K562 (cell line): ENCODE results near the gene BEST3. TPM values are rescaled to one million over a fixed set of nuclear protein-coding genes. Genes with fewer than 3 reads are reported as not detected.

ENCODE experiments used
- ARHGAP35 ChIP-seq: fragments of 450-650 bp; IDR thresholded peaks from 2 replicates; pipeline ENCODE4 v1.6.1; 2018; ENCODE audit not compliant: partially characterized antibody
- BHLHE40 ChIP-seq: IDR thresholded peaks from 2 replicates; pipeline ENCODE4 v1.6.1; 2011; ENCODE audit warnings: low read length, improper control_type of control experiment
- CTBP1 ChIP-seq: fragments of 450-650 bp; IDR thresholded peaks from 2 replicates; pipeline ENCODE4 v1.6.1; 2016; ENCODE audit warnings: borderline replicate concordance
- CXXC5 ChIP-seq: fragments of 250-450 bp; sonication (Bioruptor Pico); IDR thresholded peaks from 2 replicates; pipeline ENCODE4 v1.8.0; 2022; ENCODE audit warnings: inconsistent platforms, mild to moderate bottlenecking, moderate library complexity
- ETS1 ChIP-seq: conservative IDR thresholded peaks from 2 replicates; pipeline ENCODE4 v1.6.1; 2011; ENCODE audit warnings: low read depth, mild to moderate bottlenecking, low read length; ENCODE audit not compliant: control insufficient read depth
- MAZ ChIP-seq, 2 experiments: fragments of 450-650 bp in 1 of 2; sonication (generic) in 1 of 2; formaldehyde crosslinking; IDR thresholded peaks in 1 of 2; conservative IDR thresholded peaks in 1 of 2; 2 replicates each; pipeline versions ENCODE4 v1.4.0 to v1.5.0; 2020; ENCODE audit warnings: mild to moderate bottlenecking in 1 of 2, missing genetic modification reagents in 1 of 2
- MYC ChIP-seq, 2 experiments: fragments of 250-450 bp in 1 of 2; sonication (Bioruptor Pico) in 1 of 2; IDR thresholded peaks; 2 replicates each; pipeline versions ENCODE4 v1.5.1 to v1.6.1; 2012 to 2021; ENCODE audit warnings: low read depth in 2 of 2, borderline replicate concordance in 1 of 2, improper control_type of control experiment in 1 of 2, low read length in 1 of 2, mild to moderate bottlenecking in 1 of 2, moderate library complexity in 1 of 2
- NFIC ChIP-seq: fragments of 450-650 bp; IDR thresholded peaks from 2 replicates; pipeline ENCODE4 v1.6.1; 2017; ENCODE audit warnings: mild to moderate bottlenecking, inconsistent platforms
- RAD21 ChIP-seq, 2 experiments: fragments of 250-450 bp in 1 of 2; fragments of 450-650 bp in 1 of 2; sonication (Bioruptor Pico) in 1 of 2; formaldehyde crosslinking in 1 of 2; IDR thresholded peaks in 1 of 2; conservative IDR thresholded peaks in 1 of 2; 2 replicates each; pipeline versions ENCODE4 v1.4.0 to v1.8.0; 2020 to 2022; ENCODE audit warnings: mild to moderate bottlenecking in 2 of 2, moderate library complexity in 1 of 2
- SMC3 ChIP-seq: conservative IDR thresholded peaks from 2 replicates; pipeline ENCODE4 v1.6.1; 2011; ENCODE audit warnings: low read depth, low read length, improper control_type of control experiment; ENCODE audit not compliant: insufficient read depth
- TAF7 ChIP-seq: fragments of 450-650 bp; IDR thresholded peaks from 2 replicates; pipeline ENCODE4 v1.6.1; 2016; ENCODE audit warnings: missing genetic modification characterization, missing compliant biosample characterization
- ZFP36 ChIP-seq: fragments of 150-350 bp; IDR thresholded peaks from 2 replicates; pipeline ENCODE4 v1.6.1; 2018; ENCODE audit warnings: low read length, low read depth; ENCODE audit not compliant: partially characterized antibody
- polyA plus RNA-seq, 8 experiments: library from polyadenylated mRNA; depleted of rRNA in 4 of 8; stranded (reverse) in 5 of 8; unstranded in 3 of 8; fragments of >200 nt; fragmentation: Nextera tagmentation in 2 of 8; fragmentation: Illumina TruSeq in 1 of 8; extraction: Ambion mirVana in 2 of 8; extraction: Trizol in 1 of 8; gene quantifications; 2 replicates each; pipeline versions ENCODE4 v1.2.1 to v1.2.3, GENCODE V29; 2011 to 2014; ENCODE audit warnings: inconsistent platforms in 1 of 8, missing spikeins in 1 of 8
- total RNA-seq, 7 experiments: library from RNA; depleted of rRNA in 6 of 7; stranded (reverse); fragments of >200 nt in 6 of 7; fragmentation: Illumina TruSeq in 2 of 7; extraction: Trizol in 2 of 7; gene quantifications; 2 replicates each; pipeline versions ENCODE4 v1.2.1 to v1.2.3, GENCODE V29; 2011 to 2021; ENCODE audit warnings: low replicate concordance in 1 of 7
- TF ChIP-seq, protein P1 (sequence below): fragments of 250-450 bp; sonication (Bioruptor Pico); IDR thresholded peaks from 2 replicates; pipeline ENCODE4 v1.4.0; 2020; ENCODE audit warnings: mild to moderate bottlenecking
- TF ChIP-seq, protein P2 (sequence below): fragments of 250-450 bp; sonication (Bioruptor Pico); IDR thresholded peaks from 2 replicates; pipeline ENCODE4 v1.9.0; 2021; ENCODE audit warnings: mild to moderate bottlenecking, inconsistent platforms
- TF ChIP-seq, protein P3 (sequence below): sonication (generic); formaldehyde crosslinking; IDR thresholded peaks from 2 replicates; pipeline ENCODE4 v1.8.0; 2022; ENCODE audit warnings: mild to moderate bottlenecking, missing genetic modification reagents

Gene BEST3
- total and polyA plus RNA-seq, 9 of the 15 experiments (the other 6 are each of a cell fraction or from before 2014, with no cell fraction given) = 0.15 TPM; not detected in 8

GRCh38 chr12:69738351-69739286 lies 39.5 kb upstream of the BEST3 start, which contains the start of gene RAB3IP (continued):
- TF ChIP-seq, protein P1, sequence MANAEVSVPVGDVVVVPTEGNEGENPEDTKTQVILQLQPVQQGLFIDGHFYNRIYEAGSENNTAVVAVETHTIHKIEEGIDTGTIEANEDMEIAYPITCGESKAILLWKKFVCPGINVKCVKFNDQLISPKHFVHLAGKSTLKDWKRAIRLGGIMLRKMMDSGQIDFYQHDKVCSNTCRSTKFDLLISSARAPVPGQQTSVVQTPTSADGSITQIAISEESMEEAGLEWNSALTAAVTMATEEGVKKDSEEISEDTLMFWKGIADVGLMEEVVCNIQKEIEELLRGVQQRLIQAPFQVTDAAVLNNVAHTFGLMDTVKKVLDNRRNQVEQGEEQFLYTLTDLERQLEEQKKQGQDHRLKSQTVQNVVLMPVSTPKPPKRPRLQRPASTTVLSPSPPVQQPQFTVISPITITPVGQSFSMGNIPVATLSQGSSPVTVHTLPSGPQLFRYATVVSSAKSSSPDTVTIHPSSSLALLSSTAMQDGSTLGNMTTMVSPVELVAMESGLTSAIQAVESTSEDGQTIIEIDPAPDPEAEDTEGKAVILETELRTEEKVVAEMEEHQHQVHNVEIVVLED (CRISPR knock-in tag) = peak; percentile 32; the same call in 1 of the 2 replicates
- TF ChIP-seq ETS1 (peak; percentile 41; the same call in 1 of the 2 replicates), MYC (IDR thresholded peaks at IDR 0.05; ENCODE audit: low read depth, low read length) (0 out of 2 replicates have a peak, but pooled peaks have one; percentile 15), MYC (CRISPR knock-in tag; IDR thresholded peaks at IDR 0.05; ENCODE audit: borderline replicate concordance, low read depth) (no peak), ZFP36 (peak; percentile 34), TAF7 (no peak), CXXC5 (CRISPR knock-in tag) (peak; percentile 79), BHLHE40 (0 out of 2 replicates have a peak, but pooled peaks have one; percentile 10), RAD21 (CRISPR knock-in tag; conservative IDR thresholded peaks at IDR 0.05 in 1 of 2, IDR thresholded peaks at IDR 0.05 in 1 of 2) (peak in 1 of 2 experiments; percentile 32; a peak in 2 of 4 replicates), MAZ (CRISPR knock-in tag; conservative IDR thresholded peaks at IDR 0.05 in 1 of 2, IDR thresholded peaks at IDR 0.05 in 1 of 2) (peak; percentile 73 to 85), NFIC (no peak), ARHGAP35 (no peak), SMC3 (peak; percentile 27; the same call in 1 of the 2 replicates), CTBP1 (peak; percentile 55)
- TF ChIP-seq, protein P2, sequence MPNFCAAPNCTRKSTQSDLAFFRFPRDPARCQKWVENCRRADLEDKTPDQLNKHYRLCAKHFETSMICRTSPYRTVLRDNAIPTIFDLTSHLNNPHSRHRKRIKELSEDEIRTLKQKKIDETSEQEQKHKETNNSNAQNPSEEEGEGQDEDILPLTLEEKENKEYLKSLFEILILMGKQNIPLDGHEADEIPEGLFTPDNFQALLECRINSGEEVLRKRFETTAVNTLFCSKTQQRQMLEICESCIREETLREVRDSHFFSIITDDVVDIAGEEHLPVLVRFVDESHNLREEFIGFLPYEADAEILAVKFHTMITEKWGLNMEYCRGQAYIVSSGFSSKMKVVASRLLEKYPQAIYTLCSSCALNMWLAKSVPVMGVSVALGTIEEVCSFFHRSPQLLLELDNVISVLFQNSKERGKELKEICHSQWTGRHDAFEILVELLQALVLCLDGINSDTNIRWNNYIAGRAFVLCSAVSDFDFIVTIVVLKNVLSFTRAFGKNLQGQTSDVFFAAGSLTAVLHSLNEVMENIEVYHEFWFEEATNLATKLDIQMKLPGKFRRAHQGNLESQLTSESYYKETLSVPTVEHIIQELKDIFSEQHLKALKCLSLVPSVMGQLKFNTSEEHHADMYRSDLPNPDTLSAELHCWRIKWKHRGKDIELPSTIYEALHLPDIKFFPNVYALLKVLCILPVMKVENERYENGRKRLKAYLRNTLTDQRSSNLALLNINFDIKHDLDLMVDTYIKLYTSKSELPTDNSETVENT (CRISPR knock-in tag) = no peak
- TF ChIP-seq, protein P3, sequence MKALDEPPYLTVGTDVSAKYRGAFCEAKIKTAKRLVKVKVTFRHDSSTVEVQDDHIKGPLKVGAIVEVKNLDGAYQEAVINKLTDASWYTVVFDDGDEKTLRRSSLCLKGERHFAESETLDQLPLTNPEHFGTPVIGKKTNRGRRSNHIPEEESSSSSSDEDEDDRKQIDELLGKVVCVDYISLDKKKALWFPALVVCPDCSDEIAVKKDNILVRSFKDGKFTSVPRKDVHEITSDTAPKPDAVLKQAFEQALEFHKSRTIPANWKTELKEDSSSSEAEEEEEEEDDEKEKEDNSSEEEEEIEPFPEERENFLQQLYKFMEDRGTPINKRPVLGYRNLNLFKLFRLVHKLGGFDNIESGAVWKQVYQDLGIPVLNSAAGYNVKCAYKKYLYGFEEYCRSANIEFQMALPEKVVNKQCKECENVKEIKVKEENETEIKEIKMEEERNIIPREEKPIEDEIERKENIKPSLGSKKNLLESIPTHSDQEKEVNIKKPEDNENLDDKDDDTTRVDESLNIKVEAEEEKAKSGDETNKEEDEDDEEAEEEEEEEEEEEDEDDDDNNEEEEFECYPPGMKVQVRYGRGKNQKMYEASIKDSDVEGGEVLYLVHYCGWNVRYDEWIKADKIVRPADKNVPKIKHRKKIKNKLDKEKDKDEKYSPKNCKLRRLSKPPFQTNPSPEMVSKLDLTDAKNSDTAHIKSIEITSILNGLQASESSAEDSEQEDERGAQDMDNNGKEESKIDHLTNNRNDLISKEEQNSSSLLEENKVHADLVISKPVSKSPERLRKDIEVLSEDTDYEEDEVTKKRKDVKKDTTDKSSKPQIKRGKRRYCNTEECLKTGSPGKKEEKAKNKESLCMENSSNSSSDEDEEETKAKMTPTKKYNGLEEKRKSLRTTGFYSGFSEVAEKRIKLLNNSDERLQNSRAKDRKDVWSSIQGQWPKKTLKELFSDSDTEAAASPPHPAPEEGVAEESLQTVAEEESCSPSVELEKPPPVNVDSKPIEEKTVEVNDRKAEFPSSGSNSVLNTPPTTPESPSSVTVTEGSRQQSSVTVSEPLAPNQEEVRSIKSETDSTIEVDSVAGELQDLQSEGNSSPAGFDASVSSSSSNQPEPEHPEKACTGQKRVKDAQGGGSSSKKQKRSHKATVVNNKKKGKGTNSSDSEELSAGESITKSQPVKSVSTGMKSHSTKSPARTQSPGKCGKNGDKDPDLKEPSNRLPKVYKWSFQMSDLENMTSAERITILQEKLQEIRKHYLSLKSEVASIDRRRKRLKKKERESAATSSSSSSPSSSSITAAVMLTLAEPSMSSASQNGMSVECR (CRISPR knock-in tag) = peak; percentile 9; the same call in 1 of the 2 replicates
